GM23248 (cell line): ENCODE results near the gene HSPBP1. TPM values are rescaled to one million over a fixed set of nuclear protein-coding genes. Genes with fewer than 3 reads are reported as not detected.
"Not testable (repeated sequence)": the region's sequence is repeated elsewhere in the genome, so short reads cannot be mapped to it uniquely, and the experiment has no call there.

Source experiments
- DNase-seq: peaks from one replicate; pipeline ENCODE4 v3.0.0-alpha.2; 2015
- H2AFZ ChIP-seq: fragments of 200-600 bp; sonication (generic); 2 replicates; pipeline ENCODE4 v1.6.1; 2016; ENCODE audit warnings: antibody characterized with exemption
- H3F3A ChIP-seq: fragments of 200-600 bp; sonication (generic); 2 replicates; pipeline ENCODE4 v1.6.1; 2016; ENCODE audit warnings: mild to moderate bottlenecking, antibody characterized with exemption, mixed run types; ENCODE audit not compliant: insufficient read depth
- H3K27ac ChIP-seq: fragments of 200-600 bp; sonication (generic); 2 replicates; pipeline ENCODE4 v1.5.1; 2016; ENCODE audit warnings: mild to moderate bottlenecking
- H3K27me3 ChIP-seq: fragments of 200-600 bp; sonication (generic); replicated peaks from 2 replicates; pipeline ENCODE4 v1.6.1; 2016; ENCODE audit warnings: mild to moderate bottlenecking; ENCODE audit not compliant: insufficient read depth
- H3K36me3 ChIP-seq: fragments of 200-600 bp; sonication (generic); 2 replicates; pipeline ENCODE4 v1.6.1; 2016; ENCODE audit warnings: low read depth, mild to moderate bottlenecking
- H3K4me1 ChIP-seq: fragments of 200-600 bp; sonication (generic); 2 replicates; pipeline ENCODE4 v1.6.1; 2016; ENCODE audit warnings: mild to moderate bottlenecking; ENCODE audit not compliant: insufficient read depth
- H3K4me2 ChIP-seq: fragments of 200-600 bp; sonication (generic); one replicate; pipeline ENCODE4 v1.6.1; 2016; ENCODE audit warnings: mild to moderate bottlenecking; ENCODE audit not compliant: unreplicated experiment
- H3K4me3 ChIP-seq: fragments of 200-600 bp; sonication (generic); 2 replicates; pipeline ENCODE4 v1.5.1; 2016; ENCODE audit warnings: mild to moderate bottlenecking
- H3K79me2 ChIP-seq: fragments of 200-600 bp; sonication (generic); 2 replicates; pipeline ENCODE4 v1.6.1; 2016; ENCODE audit warnings: mild to moderate bottlenecking; ENCODE audit not compliant: insufficient read depth
- H3K9ac ChIP-seq: fragments of 200-600 bp; sonication (generic); 2 replicates; pipeline ENCODE4 v1.6.1; 2016; ENCODE audit warnings: mild to moderate bottlenecking
- H3K9me2 ChIP-seq: fragments of 200-600 bp; sonication (generic); 2 replicates; pipeline ENCODE4 v1.6.1; 2016; ENCODE audit warnings: mixed run types, mild to moderate bottlenecking, moderate library complexity; ENCODE audit not compliant: insufficient read depth
- H3K9me3 ChIP-seq: fragments of 200-600 bp; sonication (generic); one replicate; pipeline ENCODE4 v1.6.1; 2017; ENCODE audit warnings: low read depth
- H4K20me1 ChIP-seq: fragments of 200-600 bp; sonication (generic); 2 replicates; pipeline ENCODE4 v1.6.0; 2016; ENCODE audit not compliant: insufficient read depth
- EZH2 ChIP-seq: fragments of 200-600 bp; sonication (generic); IDR thresholded peaks from 2 replicates; pipeline ENCODE4 v1.6.1; 2018; ENCODE audit warnings: antibody characterized with exemption, mild to moderate bottlenecking; ENCODE audit not compliant: insufficient read depth, poor library complexity, severe bottlenecking
- EZH2phosphoT487 ChIP-seq: fragments of 200-600 bp; sonication (generic); IDR thresholded peaks from 2 replicates; pipeline ENCODE4 v1.6.1; 2018; ENCODE audit warnings: antibody characterized with exemption, moderate library complexity, mild to moderate bottlenecking, low read depth; ENCODE audit not compliant: insufficient read depth
- WGBS, 2 experiments: methylation state at CpG; one replicate each; pipeline ENCODE4 v1.1.6; 2015 to 2017; ENCODE audit warnings: low lambda C conversion rate in 2 of 2, low coverage in 1 of 2; ENCODE audit errors: missing lambda C conversion rate in 2 of 2; 5-methylcytosine and 5-hydroxymethylcytosine counted together
- in situ Hi-C: fragments of 300-500 bp; cut with MboI; formaldehyde crosslinking; loops from 2 replicates; pipeline ENCODE4 v1.15.0; 2020
- polyA plus RNA-seq: library from polyadenylated mRNA; unstranded; fragments of >200 nt; fragmentation: Nextera tagmentation; extraction: Ambion mirVana; gene quantifications from 2 replicates; pipeline ENCODE4 v1.2.1, GENCODE V29; 2016
- total RNA-seq: library from RNA; depleted of rRNA; stranded (reverse); fragments of >200 nt; shearing (Covaris generic); gene quantifications from 2 replicates; pipeline ENCODE4 v1.2.3, GENCODE V29; 2014

HSPBP1 gene
- total and polyA plus RNA-seq, 2 experiments from 2014 or later = 42.5 to 62.5 TPM

DNA sequence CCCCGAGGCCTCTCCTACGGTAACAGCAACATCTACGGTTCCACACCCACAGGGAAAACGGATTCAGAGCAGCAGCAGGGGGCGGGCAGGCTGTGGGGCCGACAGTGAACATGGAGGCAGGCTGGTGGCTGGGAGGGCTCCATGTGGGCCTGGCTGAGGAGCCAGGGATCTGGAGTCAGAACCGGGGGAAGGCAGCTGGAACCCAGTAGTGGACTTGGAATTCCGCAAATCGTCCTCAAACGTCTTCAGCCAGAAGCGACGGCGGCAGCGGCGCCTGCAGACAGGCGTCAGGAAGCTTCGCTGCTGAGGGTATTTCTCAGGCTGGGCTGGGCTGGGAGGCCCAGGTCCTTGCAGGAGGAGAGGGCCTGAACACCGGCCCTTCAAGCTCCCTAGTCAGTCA is 53.1 kb downstream of the HSPBP1 start:
- 67% methylated on average over 18 of the region's 18 CpGs for WGBS, 2 experiments
- Histone ChIP-seq H3K4me2 (no peak overlapping the region), H4K20me1 (no peaks in the 10 kb centered on the region), H3K9me3 (no peaks in the 10 kb centered on the region), H3K79me2 (no peaks in the 10 kb centered on the region), H3K9me2 (no peaks in the 10 kb centered on the region), H3F3A (no peaks in the 10 kb centered on the region), H3K27ac (no peak overlapping the region), H3K36me3 (no peaks in the 10 kb centered on the region), H3K27me3 (no peaks in the 10 kb centered on the region), H3K9ac (no peak overlapping the region), H3K4me3 (no peak overlapping the region), H3K4me1 (no peaks in the 10 kb centered on the region), H2AFZ (no peak overlapping the region)
- DNase-seq = no peak
- TF ChIP-seq EZH2 (no peak), EZH2phosphoT487 (no peak)
- in situ Hi-C loops = no loop called here

DNA sequence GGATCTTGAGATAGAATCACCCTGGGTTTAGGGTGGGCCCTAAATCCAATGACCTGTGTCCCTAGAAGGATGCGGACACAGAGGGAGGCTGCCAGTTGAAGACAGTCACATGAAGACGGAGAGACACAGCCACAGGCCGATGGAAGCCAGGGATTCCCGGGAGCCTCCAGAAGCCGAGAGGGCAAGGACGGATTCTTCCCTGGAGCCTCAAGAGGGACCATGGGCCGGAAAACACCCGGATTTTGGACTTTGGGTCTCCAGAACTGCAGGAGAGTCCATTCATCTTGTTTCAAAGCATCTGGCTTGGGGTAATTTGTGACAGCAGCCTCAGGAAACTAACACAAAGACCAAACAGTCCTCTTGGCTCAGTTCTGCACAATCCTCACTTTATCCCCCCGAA is 53.6 kb downstream of the HSPBP1 start:
- no peak overlapping the region for H3K9ac ChIP-seq
- H3K4me3 ChIP-seq = no peak overlapping the region
- no peak for DNase-seq
- H3K27ac ChIP-seq = no peak overlapping the region
- H3K27me3 ChIP-seq = no peaks in the 10 kb centered on the region
- H3K79me2 ChIP-seq = no peaks in the 10 kb centered on the region
- H3K36me3 ChIP-seq = no peaks in the 10 kb centered on the region
- no peak for TF ChIP-seq EZH2phosphoT487
- no peak for TF ChIP-seq EZH2
- no peaks in the 10 kb centered on the region for H3K9me3 ChIP-seq
- H4K20me1 ChIP-seq = no peaks in the 10 kb centered on the region
- H2AFZ ChIP-seq = no peak overlapping the region
- H3K4me1 ChIP-seq = no peaks in the 10 kb centered on the region
- WGBS, 2 experiments = 74 to 77% methylated on average over 9 of the region's 9 CpGs
- in situ Hi-C loops = no loop called here
- H3F3A ChIP-seq = no peaks in the 10 kb centered on the region
- no peaks in the 10 kb centered on the region for H3K9me2 ChIP-seq
- H3K4me2 ChIP-seq = no peak overlapping the region

DNA sequence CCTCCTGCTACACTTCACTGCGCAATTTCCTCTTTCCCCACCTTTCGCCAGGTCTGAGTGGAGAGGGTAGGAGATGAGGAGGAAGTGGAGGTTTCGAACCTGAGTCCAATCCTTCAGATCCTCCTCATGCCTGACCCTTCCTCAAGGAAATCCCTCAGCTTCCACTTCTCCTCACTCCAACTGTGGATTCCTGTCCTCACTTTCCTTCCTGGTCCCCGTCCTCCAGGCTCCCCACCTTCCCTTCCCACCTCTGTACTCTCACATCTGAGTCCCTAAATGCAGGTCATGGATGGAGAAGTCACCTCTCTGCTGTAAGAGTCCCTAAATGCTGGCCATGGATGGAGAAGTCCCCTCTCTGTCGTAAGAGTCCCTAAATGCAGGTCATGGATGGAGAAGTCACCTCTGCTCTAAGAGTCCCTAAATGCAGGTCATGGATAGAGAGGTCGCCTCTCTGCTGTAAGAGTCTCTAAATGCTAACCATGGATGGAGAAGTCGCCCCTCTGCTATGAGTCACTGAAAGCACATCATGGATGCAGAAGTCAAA is 54.4 kb downstream of the HSPBP1 start:
- H3K4me3 ChIP-seq = no peak overlapping the region
- H3K4me2 ChIP-seq = no peak overlapping the region
- no peak overlapping the region for H3K27ac ChIP-seq
- no peak overlapping the region for H2AFZ ChIP-seq
- H3K27me3 ChIP-seq = no peaks in the 10 kb centered on the region
- WGBS, 2 experiments = 81 to 86% methylated on average over 7 of the region's 7 CpGs
- no peaks in the 10 kb centered on the region for H3F3A ChIP-seq
- in situ Hi-C loops = no loop called here
- no peaks in the 10 kb centered on the region for H3K9me2 ChIP-seq
- DNase-seq = no peak
- no peak overlapping the region for H3K9ac ChIP-seq
- H3K4me1 ChIP-seq = no peaks in the 10 kb centered on the region
- TF ChIP-seq EZH2 (no peak), EZH2phosphoT487 (no peak)
- no peaks in the 10 kb centered on the region for H3K36me3 ChIP-seq
- no peaks in the 10 kb centered on the region for H4K20me1 ChIP-seq
- no peaks in the 10 kb centered on the region for H3K9me3 ChIP-seq
- no peaks in the 10 kb centered on the region for H3K79me2 ChIP-seq

DNA sequence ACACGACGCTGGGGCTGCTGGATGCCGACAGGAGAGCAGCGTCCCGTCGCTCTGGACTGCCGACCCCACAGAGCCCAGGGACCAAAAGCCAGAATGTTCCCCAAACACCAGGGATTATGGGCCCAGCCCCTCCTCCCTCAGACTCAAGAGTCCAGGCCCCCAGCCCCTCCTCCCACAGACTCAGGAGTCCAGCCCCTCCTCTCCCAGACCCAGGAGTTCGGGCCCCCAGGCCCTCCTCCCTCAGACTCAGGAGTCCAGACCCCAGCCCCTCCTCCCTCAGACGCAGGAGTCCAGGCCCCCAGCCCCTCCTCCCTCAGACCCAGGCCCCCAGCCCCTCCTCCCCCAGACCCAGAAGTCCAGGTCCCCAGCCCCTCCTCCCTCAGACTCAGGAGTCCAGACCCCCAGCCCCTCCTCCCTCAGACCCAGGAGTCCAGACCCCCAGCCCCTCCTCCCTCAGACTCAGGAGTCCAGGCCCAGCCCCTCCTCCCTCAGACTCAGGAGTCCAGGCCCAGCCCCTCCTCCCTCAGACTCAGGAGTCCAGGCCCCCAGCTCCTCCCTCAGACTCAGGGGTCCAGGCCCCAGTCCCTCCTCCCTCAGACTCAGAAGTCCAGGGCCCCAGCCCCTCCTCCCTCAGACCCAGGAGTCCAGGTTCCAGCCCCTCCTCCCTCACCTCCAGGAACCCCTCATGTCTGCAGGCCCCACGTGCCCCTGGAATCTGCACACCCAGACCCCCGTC is 55.1 kb downstream of the HSPBP1 start:
- H3K4me2 ChIP-seq, H3K27me3 ChIP-seq, H3K9me2 ChIP-seq, H2AFZ ChIP-seq, H3F3A ChIP-seq, H3K9ac ChIP-seq, H3K27ac ChIP-seq, H3K9me3 ChIP-seq, H3K36me3 ChIP-seq, H3K79me2 ChIP-seq, H3K4me1 ChIP-seq, in situ Hi-C loops, H4K20me1 ChIP-seq, H3K4me3 ChIP-seq, DNase-seq: not testable (repeated sequence)
- WGBS, 2 experiments = 34 to 40% methylated on average over 9 to 11 of the region's 11 CpGs
